ENCODE measurements around the gene CDADC1. TPM values are rescaled to one million over a fixed set of nuclear protein-coding genes. Genes with fewer than 3 reads are reported as not detected.

Gene CDADC1
- total and polyA plus RNA-seq, 2 experiments from 2014 or later, result 1.3 to 9.3 TPM

- TF ChIP-seq CREB1 (CRISPR knock-in tag; IDR thresholded peaks at IDR 0.05; ENCODE audit: low read depth) (no peak), CTCF (conservative IDR thresholded peaks at IDR 0.05; ENCODE audit: low read depth in 2 of 2) (peak; percentile 44 to 45), ZNF114 (CRISPR knock-in tag; IDR thresholded peaks at IDR 0.05) (no peak)
- peak overlapping the region; percentile 76; the same call in 1 of the 2 replicates for H3K27ac ChIP-seq (ENCODE audit: low read depth)
- H3K9me2 ChIP-seq (ENCODE audit: insufficient read depth), result 0 out of 2 replicates have a peak, but pooled peaks cover 2% of the 10 kb centered on the region
- H3K4me3 Mint-ChIP-seq, result no peak overlapping the region
- H3F3A ChIP-seq (replicated peaks; ENCODE audit: low read depth), result peaks cover 2% of the 10 kb centered on the region; the same call in 1 of the 2 replicates
- DNase-seq (ENCODE audit: low spot score), result peak; percentile 72
- no peaks in the 10 kb centered on the region for H3K79me2 ChIP-seq (replicated peaks; ENCODE audit: insufficient read depth)
- no peaks in the 10 kb centered on the region for H3K36me3 ChIP-seq (ENCODE audit: insufficient read depth)
- H3K4me1 ChIP-seq (ENCODE audit: insufficient read depth), result peaks cover 15% of the 10 kb centered on the region
- H3K4me1 Mint-ChIP-seq, result peaks cover 36% of the 10 kb centered on the region
- peak overlapping the region; percentile 39; the same call in 1 of the 2 replicates for H3K4me2 ChIP-seq
- H3K9me3 Mint-ChIP-seq, result peaks cover 9% of the 10 kb centered on the region; the same call in 2 of the 3 replicates
- H3K36me3 Mint-ChIP-seq (ENCODE audit: low read depth), result peaks cover 8% of the 10 kb centered on the region; the same call in 2 of the 3 replicates
- H2AFZ ChIP-seq, result peak overlapping the region; percentile 64
- no peak overlapping the region for H3K4me3 ChIP-seq
- H3K27me3 Mint-ChIP-seq (ENCODE audit: insufficient read depth, low read depth, poor library complexity), result peaks cover 47% of the 10 kb centered on the region
- no peak overlapping the region; the same call in 1 of the 2 replicates for H3K27ac Mint-ChIP-seq
- peaks cover 42% of the 10 kb centered on the region for H3K27me3 ChIP-seq (ENCODE audit: insufficient read depth)
- no peaks in the 10 kb centered on the region for H4K20me1 ChIP-seq (replicated peaks; ENCODE audit: insufficient read depth)
- ATAC-seq, result peak; percentile 57
These were observed 32.8 kb upstream of the CDADC1 start for GRCh38 chr13:49214917-49215376.

- no peaks in the 10 kb centered on the region for H3K79me2 ChIP-seq (replicated peaks; ENCODE audit: insufficient read depth)
- H3K4me1 ChIP-seq (ENCODE audit: insufficient read depth), result peaks cover 15% of the 10 kb centered on the region
- Mint-ChIP-seq H3K27me3 (ENCODE audit: insufficient read depth, low read depth, poor library complexity) (peaks cover 57% of the 10 kb centered on the region), H3K36me3 (ENCODE audit: low read depth) (peaks cover 8% of the 10 kb centered on the region; the same call in 2 of the 3 replicates), H3K9me3 (peaks cover 9% of the 10 kb centered on the region; the same call in 2 of the 3 replicates), H3K4me3 (no peak overlapping the region), H3K4me1 (peaks cover 37% of the 10 kb centered on the region), H3K27ac (no peak overlapping the region)
- H3K27me3 ChIP-seq (ENCODE audit: insufficient read depth), result peaks cover 55% of the 10 kb centered on the region
- H2AFZ ChIP-seq, result no peak overlapping the region
- H4K20me1 ChIP-seq (replicated peaks; ENCODE audit: insufficient read depth), result no peaks in the 10 kb centered on the region
- H3K36me3 ChIP-seq (ENCODE audit: insufficient read depth), result no peaks in the 10 kb centered on the region
- H3F3A ChIP-seq (replicated peaks; ENCODE audit: low read depth), result peaks cover 3% of the 10 kb centered on the region
- 0 out of 2 replicates have a peak, but pooled peaks cover 2% of the 10 kb centered on the region for H3K9me2 ChIP-seq (ENCODE audit: insufficient read depth)
- no peak overlapping the region for H3K27ac ChIP-seq (ENCODE audit: low read depth)
- no peak overlapping the region for H3K4me2 ChIP-seq
- no peak for ATAC-seq
- no peak for DNase-seq (ENCODE audit: low spot score)
- no peak overlapping the region for H3K4me3 ChIP-seq
- no peak for TF ChIP-seq ZNF462 (CRISPR knock-in tag; IDR thresholded peaks at IDR 0.05)
- no peak for TF ChIP-seq EZH2 (IDR thresholded peaks at IDR 0.05; ENCODE audit: low read depth, unreplicated experiment)
- TF ChIP-seq CREB1 (CRISPR knock-in tag; IDR thresholded peaks at IDR 0.05; ENCODE audit: low read depth), result no peak
- TF ChIP-seq CTCF (conservative IDR thresholded peaks at IDR 0.05; ENCODE audit: low read depth in 2 of 2), result no peak
- no peak for TF ChIP-seq NANOG (IDR thresholded peaks at IDR 0.05; ENCODE audit: borderline replicate concordance)
- TF ChIP-seq ZNF114 (CRISPR knock-in tag; IDR thresholded peaks at IDR 0.05), result no peak
- TF ChIP-seq ZNF331 (CRISPR knock-in tag; IDR thresholded peaks at IDR 0.05; ENCODE audit: low read depth), result no peak
- TF ChIP-seq POLR2AphosphoS5 (IDR thresholded peaks at IDR 0.05; ENCODE audit: low read depth), result no peak
- no peak for TF ChIP-seq ETS1 (IDR thresholded peaks at IDR 0.05)
These were observed 31.4 kb upstream of the CDADC1 start for GRCh38 chr13:49216334-49216733.
